Measurements from ENCODE around the gene TRIB2.

Gene TRIB2

GRCh38 chr2:12694990-12695774, 21.6 kb upstream of the TRIB2 start:
- no peaks in the 10 kb centered on the region for H3K79me2 ChIP-seq (ENCODE audit: low read length)
- H2AFZ ChIP-seq (ENCODE audit: low read depth, low read length), result no peak overlapping the region
- H3K36me3 ChIP-seq (replicated peaks; ENCODE audit: low read depth, low read length), result no peaks in the 10 kb centered on the region
- TF ChIP-seq EZH2phosphoT487 (IDR thresholded peaks at IDR 0.05; ENCODE audit: low read depth), result no peak
- TF ChIP-seq CTCF (IDR thresholded peaks at IDR 0.05; ENCODE audit: low read depth, low read length), result no peak
- no peaks in the 10 kb centered on the region for H3K9me3 ChIP-seq (ENCODE audit: insufficient read depth, low read length)
- H3K4me3 ChIP-seq (ENCODE audit: low read length), result no peak overlapping the region
- H3K4me2 ChIP-seq (ENCODE audit: low read length), result no peak overlapping the region
- H3K9ac ChIP-seq (ENCODE audit: low read length), result no peak overlapping the region
- no peak overlapping the region for H3K27ac ChIP-seq (ENCODE audit: low read length)
- H3K27me3 ChIP-seq (ENCODE audit: low read depth, low read length), result peaks cover 2% of the 10 kb centered on the region; the same call in 1 of the 2 replicates
- no peaks in the 10 kb centered on the region for H4K20me1 ChIP-seq (ENCODE audit: insufficient read depth, low read length)
- H3K4me1 ChIP-seq (ENCODE audit: low read length), result no peaks in the 10 kb centered on the region

GRCh38 chr2:12697617-12698016, 19.1 kb upstream of the TRIB2 start:
- Histone ChIP-seq H3K27ac (ENCODE audit: low read length) (no peak overlapping the region), H4K20me1 (ENCODE audit: insufficient read depth, low read length) (no peaks in the 10 kb centered on the region), H3K27me3 (ENCODE audit: low read depth, low read length) (peaks cover 9% of the 10 kb centered on the region; the same call in 1 of the 2 replicates), H3K79me2 (ENCODE audit: low read length) (no peaks in the 10 kb centered on the region), H2AFZ (ENCODE audit: low read depth, low read length) (no peak overlapping the region), H3K4me3 (ENCODE audit: low read length) (no peak overlapping the region), H3K9me3 (ENCODE audit: insufficient read depth, low read length) (no peaks in the 10 kb centered on the region), H3K36me3 (replicated peaks; ENCODE audit: low read depth, low read length) (no peaks in the 10 kb centered on the region), H3K9ac (ENCODE audit: low read length) (no peak overlapping the region), H3K4me1 (ENCODE audit: low read length) (no peaks in the 10 kb centered on the region), H3K4me2 (ENCODE audit: low read length) (no peak overlapping the region)
- no peak for TF ChIP-seq CTCF (IDR thresholded peaks at IDR 0.05; ENCODE audit: low read depth, low read length)
- TF ChIP-seq EZH2phosphoT487 (IDR thresholded peaks at IDR 0.05; ENCODE audit: low read depth), result no peak

GRCh38 chr2:12700989-12701388, 15.7 kb upstream of the TRIB2 start:
- Histone ChIP-seq H4K20me1 (ENCODE audit: insufficient read depth, low read length) (no peaks in the 10 kb centered on the region), H3K4me1 (ENCODE audit: low read length) (no peaks in the 10 kb centered on the region), H3K79me2 (ENCODE audit: low read length) (no peaks in the 10 kb centered on the region), H3K36me3 (replicated peaks; ENCODE audit: low read depth, low read length) (no peaks in the 10 kb centered on the region), H3K4me3 (ENCODE audit: low read length) (no peak overlapping the region), H3K9me3 (ENCODE audit: insufficient read depth, low read length) (no peaks in the 10 kb centered on the region), H3K27ac (ENCODE audit: low read length) (no peak overlapping the region), H3K4me2 (ENCODE audit: low read length) (no peak overlapping the region), H2AFZ (ENCODE audit: low read depth, low read length) (no peak overlapping the region), H3K9ac (ENCODE audit: low read length) (no peak overlapping the region), H3K27me3 (ENCODE audit: low read depth, low read length) (peaks cover 9% of the 10 kb centered on the region; the same call in 1 of the 2 replicates)
- TF ChIP-seq CTCF (IDR thresholded peaks at IDR 0.05; ENCODE audit: low read depth, low read length), result no peak
- TF ChIP-seq EZH2phosphoT487 (IDR thresholded peaks at IDR 0.05; ENCODE audit: low read depth), result no peak

GRCh38 chr2:12701786-12702167, 15.0 kb upstream of the TRIB2 start:
- no peak overlapping the region for H3K4me2 ChIP-seq (ENCODE audit: low read length)
- no peak overlapping the region for H3K27ac ChIP-seq (ENCODE audit: low read length)

More at GRCh38 chr2:12701786-12702167, 15.0 kb upstream of the TRIB2 start:
- Histone ChIP-seq H3K79me2 (ENCODE audit: low read length) (no peaks in the 10 kb centered on the region), H3K9me3 (ENCODE audit: insufficient read depth, low read length) (no peaks in the 10 kb centered on the region), H3K27me3 (ENCODE audit: low read depth, low read length) (peaks cover 9% of the 10 kb centered on the region; the same call in 1 of the 2 replicates), H3K4me1 (ENCODE audit: low read length) (no peaks in the 10 kb centered on the region), H3K9ac (ENCODE audit: low read length) (no peak overlapping the region), H2AFZ (ENCODE audit: low read depth, low read length) (no peak overlapping the region), H3K4me3 (ENCODE audit: low read length) (no peak overlapping the region), H4K20me1 (ENCODE audit: insufficient read depth, low read length) (no peaks in the 10 kb centered on the region), H3K36me3 (replicated peaks; ENCODE audit: low read depth, low read length) (no peaks in the 10 kb centered on the region)
- TF ChIP-seq CTCF (IDR thresholded peaks at IDR 0.05; ENCODE audit: low read depth, low read length) (no peak), EZH2phosphoT487 (IDR thresholded peaks at IDR 0.05; ENCODE audit: low read depth) (no peak)

All from OCI-LY3 (cell line).